Left kidney (tissue), 2 donors: ENCODE results near the gene ALDH4A1. TPM values are rescaled to one million over a fixed set of nuclear protein-coding genes. Genes with fewer than 3 reads are reported as not detected.
"Not testable (repeated sequence)": the region's sequence is repeated elsewhere in the genome, so short reads cannot be mapped to it uniquely, and the experiment has no call there.

Experiments used
- DNase-seq: peaks from one replicate; pipeline ENCODE4 v3.0.0-alpha.2; 2013
- polyA plus RNA-seq: library from polyadenylated mRNA; unstranded; fragments of 120-200 nt; gene quantifications from one replicate; pipeline ENCODE4 v1.2.1, GENCODE V29; 2013; ENCODE audit not compliant: insufficient read length

The ALDH4A1 gene
- polyA plus RNA-seq, 1 donor: 52.4 TPM

DNA sequence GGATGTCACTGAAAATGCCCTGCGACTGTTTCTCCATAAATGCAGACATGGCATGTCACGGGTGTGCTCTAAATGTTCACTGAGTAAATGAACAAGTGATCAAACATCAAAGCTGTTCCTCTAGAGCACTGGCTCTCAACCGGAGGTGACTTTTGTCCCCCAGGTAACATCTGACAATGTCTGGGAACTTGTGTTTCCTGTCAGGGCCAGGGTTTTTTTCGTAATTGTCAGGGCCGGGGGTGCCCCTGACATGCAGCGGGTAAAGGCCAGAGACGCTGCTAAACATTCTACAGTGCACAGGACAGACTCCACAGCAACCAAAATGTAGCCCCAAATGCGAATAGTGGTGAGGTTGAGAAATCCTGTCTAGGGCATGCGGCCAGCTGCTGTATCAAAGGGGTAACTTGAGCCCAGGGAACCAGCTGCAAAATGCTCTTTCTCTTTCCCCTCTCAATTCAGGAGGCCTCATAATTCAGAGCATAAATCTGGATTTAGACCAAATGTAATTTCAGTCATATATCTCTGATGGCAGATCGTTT lies 2.0 kb downstream of the ALDH4A1 start:
- no peak for DNase-seq

GRCh38 chr1:18899363-18900049 lies 2.8 kb downstream of the ALDH4A1 start:
- no peak for DNase-seq

DNA sequence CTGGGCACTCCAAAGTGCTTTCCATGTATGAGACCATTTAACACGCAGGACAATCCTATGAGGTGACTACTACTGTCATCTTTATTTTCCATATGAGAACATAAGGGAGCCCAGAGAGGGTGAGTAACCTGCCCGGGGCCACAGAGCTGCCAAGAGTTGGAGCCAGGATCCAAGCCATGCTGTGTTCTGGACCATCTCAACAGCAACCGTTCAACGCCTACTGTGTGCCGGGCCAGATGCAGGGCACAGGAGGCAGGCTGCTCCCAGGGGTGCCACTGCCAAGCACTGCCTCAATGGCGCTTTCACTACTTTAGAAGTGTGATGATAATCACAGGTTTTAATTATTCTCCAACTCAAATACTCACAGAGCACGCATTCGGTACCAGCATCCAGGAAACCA lies 3.8 kb downstream of the ALDH4A1 start:
- DNase-seq: no peak

- DNase-seq: no peak
Observed at GRCh38 chr1:18895317-18895716, 7.0 kb downstream of the ALDH4A1 start.

DNA sequence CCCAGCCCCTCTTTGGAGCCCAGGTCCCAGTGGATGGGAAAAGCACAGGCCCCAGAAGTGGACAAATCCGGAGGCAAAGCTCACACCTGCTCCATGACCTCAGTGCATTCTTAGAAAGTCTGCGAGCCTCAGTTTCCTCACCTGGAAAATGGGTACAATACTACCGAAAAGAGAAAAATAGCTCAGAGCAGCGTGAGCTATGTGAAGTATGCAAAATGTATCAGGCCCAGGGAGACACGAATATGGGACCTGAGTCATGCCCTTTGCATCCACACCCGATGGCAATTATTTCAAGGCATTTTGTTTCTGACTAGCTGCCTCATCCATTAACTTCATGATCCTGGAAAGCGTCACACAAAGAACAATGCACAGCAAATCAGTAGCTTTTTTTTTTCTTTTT lies 9.2 kb downstream of the ALDH4A1 start:
- no peak for DNase-seq

- DNase-seq: not testable (repeated sequence)
Observed at GRCh38 chr1:18891858-18892257, 10.5 kb downstream of the ALDH4A1 start.

DNA sequence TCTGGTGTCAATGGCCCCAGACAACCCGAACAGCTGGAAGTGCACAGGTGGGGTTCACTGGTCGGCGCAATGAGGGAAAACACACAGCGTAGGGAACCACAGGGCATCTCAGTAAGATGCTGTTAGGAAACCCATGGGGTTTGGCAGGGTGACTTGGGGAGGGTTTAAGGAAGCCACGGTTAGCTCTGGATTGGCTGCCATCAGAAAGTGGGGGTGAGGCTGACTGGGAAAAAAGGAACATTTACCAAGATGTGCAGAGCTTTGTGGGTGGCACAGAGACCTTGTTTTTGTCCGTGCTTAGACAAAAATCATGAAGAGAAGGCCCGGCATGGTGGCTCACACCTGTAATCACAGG lies 11.0 kb downstream of the ALDH4A1 start:
- DNase-seq: no peak

- no peak for DNase-seq
Observed at GRCh38 chr1:18890706-18891425, 11.5 kb downstream of the ALDH4A1 start.

- no peak for DNase-seq
Observed at GRCh38 chr1:18886003-18886335, 16.4 kb downstream of the ALDH4A1 start.

- DNase-seq: no peak
Observed at GRCh38 chr1:18885311-18886002, 16.9 kb downstream of the ALDH4A1 start.

DNA sequence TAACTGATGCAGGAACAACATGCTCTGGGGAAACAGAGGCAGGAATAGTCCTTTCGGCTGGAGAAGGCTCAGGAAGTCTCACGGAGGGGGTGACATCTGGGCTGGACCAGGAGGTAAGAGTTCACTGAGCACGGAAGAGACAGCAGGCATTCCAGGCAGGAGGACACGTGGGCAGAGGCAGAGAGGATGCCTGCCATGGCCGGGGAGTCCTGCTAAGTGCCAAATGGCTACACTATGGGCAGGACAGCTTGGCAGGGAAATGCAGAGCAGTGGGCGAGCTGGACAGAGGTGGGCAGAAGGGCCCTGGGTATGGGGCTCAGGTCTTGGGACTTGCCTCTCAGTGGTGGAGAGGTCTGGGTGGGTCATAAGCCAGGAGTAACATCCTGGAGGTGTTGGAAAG lies 17.6 kb downstream of the ALDH4A1 start:
- DNase-seq: no peak

GRCh38 chr1:18884419-18884717 lies 18.0 kb downstream of the ALDH4A1 start:
- no peak for DNase-seq

- DNase-seq: peak; percentile 47
Observed at GRCh38 chr1:18883636-18884418, 18.5 kb downstream of the ALDH4A1 start.

GRCh38 chr1:18883079-18883478 lies 19.3 kb downstream of the ALDH4A1 start:
- no peak for DNase-seq

DNA sequence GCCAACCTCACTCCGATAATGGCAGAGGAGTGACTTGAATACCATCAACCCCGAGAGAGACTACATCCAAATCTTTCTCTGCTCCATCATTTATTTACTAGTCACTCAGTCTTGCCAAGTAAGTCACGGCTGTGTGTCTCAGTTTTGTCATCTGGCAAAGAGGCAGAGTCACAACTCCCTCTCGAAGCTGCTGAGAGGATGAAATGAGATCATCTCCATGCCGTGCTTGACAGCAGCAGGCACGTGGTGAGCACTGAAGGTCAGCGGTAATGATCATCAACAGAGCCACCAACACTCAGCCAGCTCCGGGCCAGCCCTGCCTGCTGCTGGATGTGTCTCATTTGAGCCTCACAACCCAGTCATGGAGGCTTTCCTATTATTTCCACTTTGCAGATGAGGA lies 19.9 kb downstream of the ALDH4A1 start:
- DNase-seq: no peak

- DNase-seq: no peak
Observed at GRCh38 chr1:18881642-18882431, 20.5 kb downstream of the ALDH4A1 start.

DNA sequence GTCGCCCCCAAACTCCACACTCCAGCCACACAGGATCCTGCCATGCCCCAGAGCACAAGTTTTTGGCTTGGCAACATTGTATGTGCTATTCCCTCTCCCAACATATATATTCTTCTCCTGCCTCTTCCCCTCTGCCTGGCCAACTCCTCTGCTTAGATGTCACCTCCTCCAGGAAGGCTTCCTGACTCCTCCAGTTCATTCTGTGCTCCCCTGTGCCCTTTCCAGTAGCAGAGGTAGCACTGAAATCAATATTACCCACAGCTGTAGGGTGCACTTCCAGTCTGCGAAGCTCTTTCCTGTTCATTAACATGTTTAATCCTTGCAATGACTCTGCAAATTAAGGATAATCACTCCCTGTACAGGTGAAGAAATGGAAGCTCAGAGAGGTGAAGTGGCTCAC lies 21.2 kb downstream of the ALDH4A1 start:
- DNase-seq: no peak

DNA sequence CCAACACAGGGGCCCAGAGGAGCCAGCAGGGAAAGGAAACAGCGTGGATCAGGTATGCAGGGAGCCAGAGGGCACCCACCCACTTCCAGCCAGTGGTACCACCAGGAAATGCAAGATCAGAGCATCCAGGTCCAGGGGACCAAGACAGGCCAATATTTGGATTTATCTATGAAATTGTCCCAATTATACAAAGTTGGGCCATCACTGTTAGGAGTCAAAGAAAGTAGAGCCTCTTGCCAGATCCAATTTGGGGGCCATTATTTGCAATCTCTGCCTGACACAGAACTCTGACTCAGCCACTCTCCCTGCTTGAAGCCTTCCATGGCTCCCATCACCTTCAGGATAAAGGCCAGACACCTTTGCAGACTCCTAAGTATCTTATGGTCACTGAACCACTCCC lies 21.8 kb downstream of the ALDH4A1 start:
- no peak for DNase-seq

GRCh38 chr1:18879791-18880309 lies 22.5 kb downstream of the ALDH4A1 start:
- DNase-seq: peak; percentile 64

GRCh38 chr1:18879215-18879790 lies 23.1 kb downstream of the ALDH4A1 start:
- no peak for DNase-seq

GRCh38 chr1:18878538-18879214 lies 23.7 kb downstream of the ALDH4A1 start:
- no peak for DNase-seq
